GM19025 (cell line): ENCODE results near the gene AGER.

Experiments used
- ATAC-seq: cut with Tn5 transposase; IDR thresholded peaks from one replicate; pipeline ENCODE4 v1.9.1; 2021; ENCODE audit warnings: mild to moderate bottlenecking, low read depth, moderate library complexity; ENCODE audit not compliant: unreplicated experiment

The AGER gene

DNA sequence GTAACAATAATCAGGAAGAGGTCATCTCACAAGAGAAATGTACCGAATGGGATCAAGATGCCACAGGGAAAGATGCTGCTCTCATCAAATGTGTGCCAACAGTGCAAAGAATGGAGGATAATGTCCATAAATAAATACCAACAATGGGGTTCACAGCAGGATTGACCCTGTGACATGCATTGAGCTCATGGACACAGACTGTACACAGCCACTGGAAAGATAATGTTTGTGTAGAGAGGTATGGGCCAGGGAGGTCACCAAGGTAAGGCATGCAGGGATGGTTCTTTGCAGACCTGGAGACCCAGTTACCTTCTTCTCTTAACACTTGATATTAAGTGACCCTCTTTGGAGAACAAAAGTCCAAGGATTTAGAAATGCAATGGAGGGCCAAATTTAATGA is 9.6 kb downstream of the AGER start:
- no peak for ATAC-seq

DNA sequence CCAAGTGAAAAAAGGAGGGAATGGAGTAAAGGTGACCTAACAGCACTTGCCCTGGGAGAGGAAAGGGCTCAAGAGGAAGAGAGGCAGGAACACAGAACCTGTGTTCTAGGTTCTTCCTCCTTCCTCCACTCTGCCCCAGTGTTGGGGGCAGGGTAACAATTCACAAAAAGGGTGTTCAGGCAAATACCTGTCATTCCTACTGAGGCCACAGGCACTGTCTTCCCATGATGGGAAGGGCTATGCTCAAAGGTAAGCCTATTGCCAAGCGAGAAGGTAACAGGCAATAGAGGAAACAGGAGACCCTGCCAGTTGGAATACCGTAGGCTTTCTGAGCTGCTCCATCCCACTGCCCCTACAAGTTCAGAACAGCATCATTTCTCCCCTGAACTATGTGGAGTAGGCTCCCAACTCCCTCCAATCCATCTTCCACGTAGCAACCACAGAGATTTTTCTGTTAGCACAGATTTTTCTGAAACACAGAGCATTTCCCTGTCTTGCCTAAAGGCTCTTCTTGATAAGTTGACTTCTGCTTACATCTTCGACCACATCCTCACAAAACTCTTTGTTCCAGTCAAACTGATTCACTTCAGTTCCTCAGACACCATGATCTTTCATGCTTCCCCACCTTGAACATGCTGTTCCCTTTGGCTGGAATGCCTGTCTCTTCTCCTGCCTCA is 10.9 kb downstream of the AGER start:
- no peak for ATAC-seq

DNA sequence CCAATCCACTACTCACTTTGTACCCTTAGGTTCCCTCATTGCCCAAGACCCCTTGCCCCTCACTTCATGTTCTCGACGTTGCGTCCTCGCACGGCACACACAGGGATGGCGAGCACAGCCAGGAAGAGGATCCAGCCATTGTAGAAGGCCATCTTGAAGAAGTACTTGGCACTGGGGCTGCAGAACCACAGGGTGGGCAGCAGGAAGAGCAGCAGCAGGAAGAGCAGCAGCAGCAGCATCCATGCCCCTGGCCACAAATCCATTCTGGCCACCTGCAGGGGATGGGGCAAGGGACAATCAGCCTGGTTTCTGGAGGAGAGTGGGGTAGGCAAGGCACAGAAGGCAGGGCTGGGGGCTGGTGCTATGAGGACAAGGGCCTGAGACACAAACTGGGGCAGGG is 12.8 kb downstream of the AGER start:
- no peak for ATAC-seq

DNA sequence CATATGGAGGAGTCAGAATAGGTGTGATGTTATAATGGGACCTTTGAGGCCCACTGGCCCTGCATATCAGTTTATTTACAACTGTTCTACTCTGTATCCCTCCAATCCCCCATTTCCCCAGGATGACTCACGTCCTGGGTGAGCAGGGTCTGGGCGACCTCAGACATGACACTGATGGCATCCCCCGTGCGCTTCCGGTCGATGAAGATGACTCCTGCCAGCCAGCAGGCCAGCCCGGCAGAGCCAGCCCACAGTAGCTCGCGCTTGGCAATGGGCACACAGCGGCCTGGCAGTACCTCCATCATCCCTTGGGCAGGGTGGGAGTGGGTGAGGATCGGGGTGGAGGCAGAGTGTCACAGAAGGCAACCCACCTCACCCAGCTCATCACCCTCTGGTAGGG is 13.8 kb downstream of the AGER start:
- ATAC-seq, result no peak

DNA sequence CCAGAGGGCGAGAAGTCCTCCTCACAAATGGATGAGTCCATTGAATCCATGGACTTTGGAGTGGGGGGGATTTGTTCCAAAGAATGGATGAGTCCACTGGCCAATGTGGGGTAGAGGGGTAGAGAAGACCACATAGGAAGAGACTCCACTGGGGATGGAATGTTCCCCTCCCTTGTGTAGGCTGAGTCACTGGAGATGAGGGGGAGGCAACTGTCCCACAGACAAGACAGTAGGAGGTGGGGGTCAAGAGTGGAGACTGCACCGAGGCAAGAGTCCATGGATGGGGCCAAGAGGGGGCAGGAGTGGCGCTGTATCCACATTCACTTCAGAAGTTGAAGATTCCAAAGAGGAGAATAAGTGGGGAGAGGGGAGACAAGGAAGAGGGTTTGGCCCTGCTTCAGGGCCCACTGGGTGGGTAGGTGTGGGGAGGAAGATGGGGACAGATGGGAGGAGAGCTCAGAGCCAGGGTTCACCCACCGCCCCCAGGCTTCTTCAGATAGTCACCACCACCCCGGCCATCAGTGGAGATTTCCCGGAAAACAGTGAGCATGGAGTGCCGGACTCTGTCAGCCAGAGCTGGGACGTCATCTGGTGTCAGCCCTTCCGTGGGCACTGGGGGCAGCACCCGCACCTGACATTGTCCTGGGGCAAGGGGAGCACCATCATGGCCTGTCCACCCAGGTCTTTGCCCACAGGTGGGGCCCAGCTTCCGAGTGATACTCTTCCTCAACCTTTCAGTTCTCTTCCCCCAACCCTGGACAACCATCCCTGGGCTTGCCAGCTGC is 15.1 kb downstream of the AGER start:
- no peak for ATAC-seq

DNA sequence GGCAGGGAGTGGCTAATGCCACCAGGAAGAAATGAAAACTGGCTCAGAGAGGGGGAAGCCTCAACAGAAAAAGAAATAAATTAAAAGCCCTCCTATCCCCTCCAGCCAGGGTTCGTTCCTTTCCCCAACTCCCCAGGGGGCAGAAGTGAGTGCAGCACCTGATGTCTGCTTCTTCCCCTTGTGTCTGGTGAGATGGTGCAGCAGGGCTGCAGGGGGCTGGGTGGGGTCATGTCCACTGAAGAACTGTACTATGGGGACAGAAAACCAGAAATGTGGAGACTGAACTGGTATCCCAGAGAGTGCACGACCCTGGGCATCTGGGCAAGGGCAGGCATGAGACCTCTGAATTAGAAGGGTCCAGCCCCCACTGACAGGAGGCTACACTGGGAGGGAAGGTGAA is 15.7 kb downstream of the AGER start:
- no peak for ATAC-seq

DNA sequence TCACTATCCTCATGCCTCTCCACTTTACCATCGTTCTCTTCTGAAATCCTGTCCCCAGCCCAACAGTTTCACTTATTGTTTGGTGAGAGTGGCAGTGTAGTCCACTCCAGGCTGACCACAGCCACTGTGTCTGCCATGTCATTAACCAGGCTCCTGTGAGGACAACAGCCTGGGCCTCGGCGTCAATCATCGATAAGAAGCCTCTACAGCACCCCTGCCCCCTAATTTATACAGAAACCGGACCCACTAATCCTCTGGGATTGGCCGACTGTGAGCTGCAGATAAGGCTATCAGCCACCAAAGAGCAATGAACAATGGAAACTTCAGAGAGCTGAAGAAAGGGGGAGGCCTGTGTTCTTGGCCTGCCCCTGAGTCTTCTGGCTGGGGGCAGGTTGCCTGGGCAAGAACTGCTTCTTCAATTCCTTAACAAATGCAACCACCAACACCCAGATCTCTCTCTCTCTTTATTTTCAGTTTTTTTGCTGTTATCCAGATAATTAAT is 16.2 kb downstream of the AGER start:
- no peak for ATAC-seq

DNA sequence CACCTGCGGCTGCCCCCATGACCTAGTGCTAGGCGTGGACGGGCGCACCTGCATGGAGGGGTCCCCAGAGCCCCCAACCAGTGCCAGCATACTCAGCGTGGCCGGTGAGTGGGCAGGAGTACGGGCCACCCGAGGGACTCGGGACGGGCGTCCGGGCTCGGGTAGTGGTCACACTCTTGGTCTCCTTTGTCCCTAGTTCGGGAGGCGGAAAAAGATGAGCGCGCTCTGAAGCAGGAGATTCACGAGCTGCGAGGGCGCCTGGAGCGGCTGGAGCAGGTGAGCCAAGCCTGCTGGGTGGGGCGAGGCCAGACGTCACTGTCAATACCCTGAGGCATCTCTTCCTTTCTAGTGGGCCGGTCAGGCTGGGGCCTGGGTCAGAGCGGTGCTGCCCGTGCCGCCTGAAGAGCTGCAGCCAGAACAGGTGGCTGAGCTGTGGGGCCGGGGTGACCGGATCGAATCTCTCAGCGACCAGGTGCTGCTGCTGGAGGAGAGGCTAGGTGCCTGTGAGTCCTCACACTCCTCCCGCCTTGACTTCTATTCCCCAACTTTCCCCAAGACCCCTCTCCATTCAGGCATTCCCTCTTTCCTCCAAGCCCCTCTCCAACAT is 16.8 kb downstream of the AGER start:
- no peak for ATAC-seq

DNA sequence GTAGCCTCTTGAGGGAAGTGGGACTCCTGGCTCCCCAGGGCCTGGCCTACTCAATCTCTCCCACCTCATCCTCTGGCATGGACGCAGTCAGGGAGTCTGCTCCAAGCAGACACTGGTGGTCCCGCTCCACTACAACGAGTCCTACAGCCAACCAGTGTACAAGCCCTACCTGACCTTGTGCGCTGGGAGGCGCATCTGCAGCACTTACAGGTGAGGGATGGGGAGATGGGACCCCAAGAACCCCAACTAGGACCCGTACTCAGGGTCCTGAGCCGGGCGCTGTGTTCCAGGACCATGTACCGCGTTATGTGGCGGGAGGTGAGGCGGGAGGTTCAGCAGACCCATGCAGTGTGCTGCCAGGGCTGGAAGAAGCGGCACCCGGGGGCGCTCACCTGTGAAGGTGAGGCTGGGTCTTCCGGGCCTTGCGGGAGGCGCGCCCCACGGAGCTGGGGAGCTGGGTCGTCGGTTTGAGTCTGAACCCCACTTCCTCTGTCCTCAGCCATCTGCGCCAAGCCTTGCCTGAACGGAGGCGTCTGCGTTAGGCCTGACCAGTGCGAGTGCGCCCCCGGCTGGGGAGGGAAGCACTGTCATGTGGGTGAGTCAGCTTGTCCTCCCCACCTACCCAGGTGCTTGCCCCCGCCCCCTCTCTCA is 17.5 kb downstream of the AGER start:
- no peak for ATAC-seq

DNA sequence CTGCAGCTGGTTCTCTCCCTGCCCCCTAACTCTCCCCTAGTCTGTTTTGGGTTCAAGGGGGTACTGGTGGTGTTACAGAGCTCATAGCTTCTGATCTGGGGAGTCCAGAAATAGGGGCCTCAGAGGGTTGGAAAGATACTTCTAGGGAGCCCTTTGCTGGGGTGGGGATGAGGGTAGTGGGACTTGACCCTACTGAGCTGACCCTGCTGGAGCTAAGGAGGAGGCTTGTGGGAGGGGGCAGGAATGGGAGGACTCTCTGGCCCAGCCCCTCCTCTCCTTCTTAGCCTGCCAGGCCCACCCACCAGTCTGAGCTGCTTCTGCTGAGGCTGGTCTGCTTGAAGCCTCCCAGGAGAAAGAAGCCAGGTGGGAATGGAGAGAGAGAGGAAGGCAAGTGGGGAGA is 19.8 kb downstream of the AGER start, which contains the start of gene EGFL8:
Gene EGFL8 (plus strand): TSS at position 301 of the 400 bp plus-strand sequence. CDS start 1,571 bp downstream, outside the sequence.
- no peak for ATAC-seq

DNA sequence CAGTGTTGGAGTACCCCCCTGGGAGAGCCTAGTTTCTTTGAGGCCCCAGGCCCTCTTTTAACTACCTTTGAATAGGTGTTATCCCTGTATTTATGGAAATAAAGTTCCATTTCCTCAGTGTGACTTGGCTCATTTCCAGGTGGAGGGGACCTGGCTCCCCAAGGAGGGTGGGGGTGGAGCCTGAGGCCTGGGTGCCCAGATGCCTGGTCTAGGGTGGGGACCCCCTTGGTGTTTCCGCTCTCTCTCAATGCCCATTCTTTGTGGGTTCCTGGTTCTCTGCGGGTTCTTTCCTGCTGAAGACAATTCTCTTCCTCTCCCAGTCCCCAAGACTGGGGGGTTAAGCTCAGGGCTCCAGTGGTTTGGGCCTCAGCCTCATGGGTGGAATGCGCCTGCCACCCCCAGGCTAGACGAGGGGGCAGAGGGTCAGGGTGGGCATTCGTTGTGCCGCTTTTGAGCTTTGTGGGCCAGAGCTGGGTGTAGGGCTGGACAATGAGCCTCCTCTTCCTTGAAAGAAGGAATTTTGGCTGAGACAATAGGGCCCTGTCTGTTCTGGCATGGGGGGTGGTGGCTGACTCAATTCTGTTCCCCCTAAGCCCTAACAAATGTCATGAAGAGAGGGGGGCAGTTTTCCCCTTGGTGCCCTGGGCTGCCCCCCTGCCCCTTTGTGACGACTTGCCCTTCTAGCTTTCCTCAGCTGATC is 20.3 kb downstream of the AGER start:
- no peak for ATAC-seq

DNA sequence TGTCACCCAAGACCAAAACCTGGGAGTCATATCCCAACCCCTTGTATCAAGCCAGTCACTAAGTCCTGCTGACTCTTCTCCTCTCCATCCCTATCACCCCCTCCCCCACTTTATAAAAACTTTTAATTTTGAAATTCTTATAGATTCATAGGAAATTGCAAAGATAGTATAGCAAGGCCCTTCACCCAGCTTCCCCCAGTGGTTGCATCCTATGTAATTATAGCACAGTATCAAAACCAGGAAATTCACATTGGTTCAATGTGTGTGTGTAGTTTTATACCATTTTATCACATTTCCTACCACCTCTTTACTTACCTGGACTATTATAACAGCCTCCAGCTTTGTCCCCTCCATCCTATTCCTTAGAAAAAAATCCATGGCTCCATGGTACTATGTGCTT is 26.0 kb downstream of the AGER start:
- ATAC-seq, result no peak

DNA sequence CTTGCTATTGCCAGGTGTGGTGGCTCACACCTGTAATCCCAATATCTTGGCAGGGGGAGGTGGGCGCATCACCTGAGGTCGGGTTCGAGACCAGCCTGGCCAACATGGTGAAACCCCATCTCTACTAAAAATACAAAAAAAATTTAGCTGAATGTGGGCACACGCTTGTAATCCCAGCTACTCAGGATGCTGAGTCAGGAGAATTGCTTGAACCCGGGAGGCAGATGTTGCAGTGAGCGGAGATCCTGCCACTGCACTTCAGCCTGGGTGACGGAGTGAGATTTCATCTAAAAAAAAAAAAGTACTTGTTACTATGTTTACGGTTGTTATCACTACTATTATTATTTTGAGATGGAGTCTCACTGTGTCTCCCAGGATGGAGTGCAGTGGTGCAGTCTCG is 27.2 kb downstream of the AGER start:
- ATAC-seq, result no peak

DNA sequence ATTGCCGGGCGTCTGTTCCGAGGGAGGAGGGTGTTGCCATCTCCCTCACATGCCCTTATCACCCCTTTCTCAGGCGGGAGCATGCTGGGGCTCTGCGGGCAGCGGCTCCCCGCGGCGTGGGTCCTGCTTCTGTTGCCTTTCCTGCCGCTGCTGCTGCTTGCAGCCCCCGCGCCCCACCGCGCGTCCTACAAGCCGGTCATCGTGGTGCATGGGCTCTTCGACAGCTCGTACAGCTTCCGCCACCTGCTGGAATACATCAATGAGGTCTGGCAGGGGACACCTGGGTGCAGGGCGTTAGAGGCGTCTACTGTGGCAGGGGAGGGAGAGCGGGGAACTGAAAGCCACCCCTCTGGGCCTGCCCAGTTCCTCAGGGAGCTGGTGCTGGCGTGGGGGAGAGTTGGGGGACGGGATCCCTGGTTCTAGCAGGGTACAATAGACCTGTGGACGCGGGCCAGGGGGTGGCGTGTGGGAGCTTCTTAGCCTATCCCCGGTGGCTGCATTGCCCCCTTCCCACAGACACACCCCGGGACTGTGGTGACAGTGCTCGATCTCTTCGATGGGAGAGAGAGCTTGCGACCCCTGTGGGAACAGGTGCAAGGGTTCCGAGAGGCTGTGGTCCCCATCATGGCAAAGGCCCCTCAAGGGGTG is 29.4 kb downstream of the AGER start:
- ATAC-seq, result no peak

DNA sequence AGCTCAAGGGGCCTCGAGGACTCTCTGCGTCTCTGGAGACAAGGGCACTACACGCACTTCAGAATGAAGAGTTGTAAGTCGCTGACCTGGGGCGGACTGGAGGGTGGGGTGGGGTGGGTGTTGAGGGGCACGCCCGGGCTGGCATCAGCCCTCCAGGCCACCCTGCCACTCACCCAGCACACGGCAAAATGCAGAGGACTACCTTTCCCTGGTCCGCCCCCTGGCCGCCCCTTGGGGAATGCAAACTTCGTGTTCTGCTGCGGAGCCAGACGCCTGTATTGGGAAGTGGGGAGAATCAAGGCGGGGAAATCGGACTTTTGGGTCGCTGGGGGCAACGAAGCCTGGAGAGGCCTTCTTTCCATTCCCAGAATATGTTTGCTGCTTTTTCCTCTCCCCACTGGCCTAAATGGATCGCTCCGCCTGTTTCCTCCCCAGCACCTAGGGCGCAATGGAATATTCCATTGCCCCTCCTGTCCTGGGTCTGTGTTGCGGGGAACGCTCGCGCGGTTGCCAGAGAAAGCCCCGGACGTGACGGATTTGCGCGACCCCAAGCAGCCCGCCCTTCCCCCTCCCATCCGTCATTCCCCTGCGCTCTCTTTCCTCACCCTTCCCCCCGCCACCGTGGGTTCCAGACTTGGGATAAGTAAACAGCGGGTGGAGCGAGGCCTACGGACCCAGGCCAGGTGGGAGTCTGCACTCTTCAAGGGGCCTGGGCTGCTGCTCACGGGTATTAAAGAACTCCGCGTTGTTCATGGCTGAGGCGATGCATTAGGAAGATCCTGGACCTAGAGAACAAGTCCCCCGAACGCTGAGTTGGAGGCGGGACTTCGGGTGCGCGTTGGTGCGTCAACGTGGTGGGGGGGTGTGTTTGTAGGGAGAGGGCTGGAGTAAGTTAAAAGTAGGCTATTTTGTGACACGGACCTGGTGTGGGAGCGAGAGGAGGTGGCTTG is 30.2 kb downstream of the AGER start, which contains the start of gene PPT2:
Gene PPT2 (plus strand): TSS at position 578 of the 950 bp plus-strand sequence. CDS start 454 bp downstream, outside the sequence.
- ATAC-seq, result no peak

DNA sequence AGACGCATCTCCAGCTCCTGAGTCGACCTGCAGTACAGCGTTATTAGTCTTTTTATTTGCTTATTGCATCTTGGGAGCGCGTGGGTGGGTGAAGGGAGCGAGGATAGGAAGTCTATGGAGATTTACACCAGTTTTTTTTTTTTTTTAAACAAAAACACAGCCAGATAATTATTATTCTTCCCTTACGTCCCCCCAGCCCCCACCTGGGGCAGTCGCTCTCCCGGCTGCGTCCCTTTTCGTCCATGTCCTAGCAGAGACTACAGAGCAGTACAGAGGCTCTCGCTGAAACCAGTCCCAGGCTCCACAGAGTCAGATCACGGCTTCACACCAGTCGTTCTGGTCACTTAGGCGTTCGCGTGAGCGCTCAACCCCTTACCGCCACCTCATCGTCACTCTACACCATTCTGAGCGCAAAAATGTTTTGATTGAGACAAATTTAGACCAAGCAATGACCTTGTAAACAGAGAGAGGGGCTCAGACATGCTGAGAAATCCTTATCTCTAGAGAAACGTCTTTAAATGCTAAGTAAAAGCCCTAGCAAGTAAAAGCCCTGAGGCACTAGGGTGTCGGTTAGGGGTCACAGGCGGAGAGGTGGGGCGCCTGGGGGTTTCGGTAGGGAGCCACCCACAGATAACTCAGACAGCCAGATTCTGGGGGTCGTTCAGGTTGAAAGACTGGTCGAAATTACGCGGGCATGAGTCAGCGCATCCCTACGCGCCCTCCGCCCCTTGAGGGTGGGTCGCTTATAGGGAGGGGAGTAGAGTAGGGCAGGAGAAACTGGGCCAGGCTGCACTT is 31.1 kb downstream of the AGER start:
- ATAC-seq, result no peak

DNA sequence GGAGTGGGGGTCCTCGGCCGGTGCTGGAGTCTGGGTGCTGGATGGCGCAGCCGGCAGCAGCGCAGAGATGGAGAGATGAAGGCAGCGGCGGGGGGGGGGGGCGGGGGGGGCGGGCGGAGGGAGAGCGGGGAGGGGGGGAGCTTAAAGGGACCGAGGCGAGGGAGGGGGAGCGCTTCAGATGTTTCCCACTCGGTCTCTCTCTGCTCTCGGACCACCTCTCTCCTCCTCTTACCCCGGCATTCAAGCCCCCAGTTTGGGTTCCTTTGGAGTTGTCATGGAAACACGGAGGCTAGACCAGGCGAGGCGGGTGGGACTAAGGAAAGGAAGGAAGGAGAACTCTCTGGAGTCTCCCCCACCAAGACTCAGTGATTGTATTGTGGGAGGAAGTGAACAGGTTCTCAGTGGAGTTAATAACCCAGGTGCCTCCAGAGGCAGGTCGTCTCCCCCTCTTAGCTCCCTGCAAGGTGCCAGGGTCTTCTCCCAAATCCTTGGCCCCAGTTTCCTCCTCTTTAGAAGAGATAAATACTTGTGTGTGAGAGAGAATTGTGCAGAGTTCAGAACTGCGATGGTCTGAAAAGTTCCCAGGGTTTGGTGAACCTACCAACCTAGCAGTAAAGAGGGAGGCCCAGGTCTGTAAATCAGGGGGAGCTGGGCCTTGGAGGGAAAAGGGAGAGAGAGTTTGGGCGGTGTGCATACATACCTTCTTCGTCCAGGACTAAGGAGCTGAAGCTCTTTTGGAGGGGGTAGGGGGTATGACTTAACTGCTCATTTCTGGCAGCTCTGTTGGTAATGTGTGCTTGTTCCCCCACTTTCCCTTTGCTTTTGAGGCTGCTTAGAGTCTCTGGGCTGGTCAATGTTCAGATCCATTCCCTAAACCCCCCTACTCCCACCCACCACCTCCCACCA is 31.9 kb downstream of the AGER start, which contains the start of gene PRRT1:
Gene PRRT1 (minus strand): TSS at position 77 of the 906 bp plus-strand sequence. CDS start 112 bp downstream, outside the sequence.
- no peak for ATAC-seq
